Stomach (tissue), 9 donors: ENCODE data around the gene SRC. TPM values are rescaled to one million over a fixed set of nuclear protein-coding genes. Genes with fewer than 3 reads are reported as not detected.

Source experiments
- DNase-seq, 2 donors: peaks; one replicate each; pipeline versions ENCODE4 v3.0.0 to v3.0.0-alpha.2; 2013 to 2019
- H3K27ac ChIP-seq, 5 donors: fragments of 200-600 bp in 4 of 5; sonication (generic) in 4 of 5; one replicate each; pipeline ENCODE4 v1.5.1; 2013 to 2019; ENCODE audit warnings: mild to moderate bottlenecking in 1 of 5, moderate library complexity in 1 of 5
- H3K27me3 ChIP-seq, 3 donors: fragments of 200-600 bp; sonication (generic); one replicate each; pipeline ENCODE4 v1.5.1; 2017 to 2019; ENCODE audit warnings: mixed run types in 1 of 3
- H3K36me3 ChIP-seq, 4 donors: fragments of 200-600 bp; sonication (generic); 1 replicate in 3 of 4; 2 replicates in 1 of 4; pipeline ENCODE4 v1.5.1; 2016 to 2019
- H3K4me1 ChIP-seq, 4 donors: fragments of 200-600 bp; sonication (generic); one replicate each; pipeline ENCODE4 v1.5.1; 2016 to 2019
- H3K4me3 ChIP-seq, 4 donors: fragments of 200-600 bp; sonication (generic) in 3 of 4; one replicate each; pipeline ENCODE4 v1.5.1; 2016 to 2019; ENCODE audit warnings: mild to moderate bottlenecking in 1 of 4
- H3K9me3 ChIP-seq, 4 donors: fragments of 200-600 bp; sonication (generic); one replicate each; pipeline ENCODE4 v1.5.1; 2016 to 2019
- EP300 ChIP-seq: sonication (generic); formaldehyde crosslinking; IDR thresholded peaks from one replicate; pipeline ENCODE4 v1.6.1; 2017; ENCODE audit warnings: antibody characterized with exemption
- POLR2A ChIP-seq, 4 donors: fragments of 450-650 bp; IDR thresholded peaks; one replicate each; pipeline ENCODE4 v1.6.1; 2016; ENCODE audit warnings: antibody characterized with exemption in 4 of 4, control low read depth in 2 of 4, mild to moderate bottlenecking in 1 of 4, moderate library complexity in 1 of 4
- POLR2AphosphoS5 ChIP-seq, 3 donors: sonication (generic); formaldehyde crosslinking; IDR thresholded peaks; one replicate each; pipeline ENCODE4 v1.6.1; 2016; ENCODE audit warnings: antibody characterized with exemption in 3 of 3
- WGBS, 5 donors: extraction: QIAGEN DNeasy Blood & Tissue Kit in 3 of 5; methylation state at CpG; one replicate each; pipeline versions ENCODE4 v1.1.5 to v1.1.7; 2013 to 2018; 5-methylcytosine and 5-hydroxymethylcytosine counted together
- intact Hi-C: fragments of 100-400 bp; cut with DNase I; formaldehyde crosslinking; loops from one replicate; pipeline ENCODE4 v1.15.1; 2023; ENCODE audit warnings: low total_unique reads
- polyA plus RNA-seq, 3 donors: library from polyadenylated mRNA; stranded (reverse); fragments of 200-250 nt; gene quantifications; one replicate each; pipeline ENCODE4 v1.2.3, GENCODE V29; 2013
- total RNA-seq, 5 donors: library from RNA; depleted of rRNA; stranded (reverse); fragments of >200 nt; gene quantifications; one replicate each; pipeline versions ENCODE4 v1.1.0 to v1.2.3, GENCODE V29; 2014 to 2016
- TF ChIP-seq, protein P1 (sequence below), 7 experiments: fragments of 450-650 bp in 4 of 7; fragments of 200-600 bp in 3 of 7; sonication (generic) in 3 of 7; IDR thresholded peaks; one replicate each; pipeline ENCODE4 v1.5.1; 2016 to 2019; ENCODE audit warnings: antibody characterized with exemption in 7 of 7, control low read depth in 2 of 7, mild to moderate bottlenecking in 1 of 7
- donor health status: healthy with polysubstance abuse.
- donor health status: Bipolar disorder and iron deficiency.
- donor health status: healthy.

The SRC gene
- total and polyA plus RNA-seq, 8 donors = 31.6 to 471 (median 47.3) TPM

DNA sequence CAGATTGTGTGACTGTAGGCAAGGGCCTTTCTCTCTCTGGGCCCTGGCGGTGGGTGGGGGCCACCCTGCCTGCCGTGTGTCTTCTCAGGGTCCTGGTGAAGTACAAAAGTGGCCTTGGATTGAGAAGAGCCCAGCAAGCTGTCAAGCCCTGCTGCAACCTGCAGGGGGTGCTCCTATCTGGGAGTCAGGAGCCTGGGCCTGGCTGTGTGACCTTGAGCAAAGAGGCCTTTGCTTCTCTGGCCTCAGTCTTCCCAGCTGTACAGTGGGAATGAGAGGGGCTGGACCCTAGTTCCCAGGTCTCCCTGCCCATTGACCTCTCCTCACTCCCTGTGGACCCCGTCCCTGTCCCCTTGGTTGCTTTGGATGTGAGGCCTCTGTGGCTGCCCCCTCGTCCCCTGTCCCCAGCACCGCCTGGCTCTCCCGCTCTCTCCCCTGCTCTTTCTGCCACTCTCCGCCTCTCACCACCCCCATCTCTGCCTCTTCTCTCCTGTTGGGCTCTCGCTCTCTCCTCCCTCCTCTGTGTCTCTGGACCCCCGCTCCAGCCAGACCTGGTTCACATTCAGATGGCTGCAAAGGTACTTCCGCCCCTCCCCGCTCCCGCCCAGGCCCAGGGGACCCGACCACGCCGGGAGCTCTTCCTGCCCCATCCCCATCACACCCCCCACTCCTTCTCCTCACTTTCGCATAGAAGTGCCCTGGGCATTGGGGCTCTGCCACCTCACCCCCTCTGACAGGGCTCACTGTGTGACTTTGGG is 46.7 kb downstream of the SRC start:
- 80 to 95% (median 93%) methylated on average over 14 to 16 of the region's 16 CpGs for WGBS, 5 donors
- peak overlapping the region in 1 of 5 donors; percentile 34 for H3K27ac ChIP-seq
- TF ChIP-seq, protein P1, sequence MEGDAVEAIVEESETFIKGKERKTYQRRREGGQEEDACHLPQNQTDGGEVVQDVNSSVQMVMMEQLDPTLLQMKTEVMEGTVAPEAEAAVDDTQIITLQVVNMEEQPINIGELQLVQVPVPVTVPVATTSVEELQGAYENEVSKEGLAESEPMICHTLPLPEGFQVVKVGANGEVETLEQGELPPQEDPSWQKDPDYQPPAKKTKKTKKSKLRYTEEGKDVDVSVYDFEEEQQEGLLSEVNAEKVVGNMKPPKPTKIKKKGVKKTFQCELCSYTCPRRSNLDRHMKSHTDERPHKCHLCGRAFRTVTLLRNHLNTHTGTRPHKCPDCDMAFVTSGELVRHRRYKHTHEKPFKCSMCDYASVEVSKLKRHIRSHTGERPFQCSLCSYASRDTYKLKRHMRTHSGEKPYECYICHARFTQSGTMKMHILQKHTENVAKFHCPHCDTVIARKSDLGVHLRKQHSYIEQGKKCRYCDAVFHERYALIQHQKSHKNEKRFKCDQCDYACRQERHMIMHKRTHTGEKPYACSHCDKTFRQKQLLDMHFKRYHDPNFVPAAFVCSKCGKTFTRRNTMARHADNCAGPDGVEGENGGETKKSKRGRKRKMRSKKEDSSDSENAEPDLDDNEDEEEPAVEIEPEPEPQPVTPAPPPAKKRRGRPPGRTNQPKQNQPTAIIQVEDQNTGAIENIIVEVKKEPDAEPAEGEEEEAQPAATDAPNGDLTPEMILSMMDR (IDR thresholded peaks at IDR 0.05) = peak in 1 of 7 experiments; percentile 8
- no peak for TF ChIP-seq POLR2AphosphoS5 (IDR thresholded peaks at IDR 0.05)
- peaks cover 0 to 24% (median 17%) of the 10 kb centered on the region in 4 donors for H3K4me1 ChIP-seq
- no peaks in the 10 kb centered on the region for H3K9me3 ChIP-seq
- no peak overlapping the region for H3K4me3 ChIP-seq
- peaks cover 19 to 99% (median 98%) of the 10 kb centered on the region in 4 donors for H3K36me3 ChIP-seq
- peak in 1 of 2 donors; percentile 37 for DNase-seq
- no peaks in the 10 kb centered on the region for H3K27me3 ChIP-seq
- intact Hi-C loops = no loop called here

DNA sequence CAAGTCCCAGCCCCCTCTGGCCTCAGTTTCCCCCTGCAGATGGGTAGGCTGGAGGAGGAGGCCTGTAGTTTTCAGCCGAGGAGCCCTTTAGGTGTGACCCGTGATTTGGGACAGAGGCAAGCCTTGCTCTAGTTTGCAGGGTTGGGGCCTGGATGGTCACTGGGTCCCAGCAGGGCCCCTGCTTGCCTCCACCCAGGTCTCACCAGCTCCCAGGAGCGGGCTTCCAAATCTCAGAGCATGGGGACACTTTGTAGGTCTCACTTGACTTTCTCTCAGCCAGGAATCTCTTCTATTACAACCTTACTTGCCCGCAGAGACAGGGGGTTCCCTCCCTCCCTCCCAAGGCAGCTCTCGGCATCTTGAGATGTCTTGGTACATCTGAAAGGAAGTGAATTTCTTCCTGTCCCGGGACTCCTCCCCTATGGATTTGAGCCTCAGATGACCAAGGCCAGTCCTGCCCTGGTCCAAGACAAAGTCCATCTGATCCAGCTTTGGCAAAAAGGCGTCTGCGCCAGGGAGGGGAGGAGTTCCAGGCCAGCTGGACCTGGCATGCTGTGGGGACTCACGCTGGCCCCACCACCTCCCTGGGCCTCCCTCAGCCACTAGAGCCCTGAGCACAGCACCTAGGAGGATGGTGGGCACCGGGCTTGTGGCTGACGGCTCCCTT is 47.4 kb downstream of the SRC start:
- H3K4me1 ChIP-seq = peaks cover 0 to 24% (median 17%) of the 10 kb centered on the region in 4 donors
- TF ChIP-seq, protein P1 (IDR thresholded peaks at IDR 0.05) = no peak
- TF ChIP-seq EP300 (no peak), POLR2AphosphoS5 (IDR thresholded peaks at IDR 0.05) (no peak), POLR2A (IDR thresholded peaks at IDR 0.05) (no peak)
- no peaks in the 10 kb centered on the region for H3K27me3 ChIP-seq
- no peaks in the 10 kb centered on the region for H3K9me3 ChIP-seq
- peak in 1 of 2 donors; percentile 17 for DNase-seq
- peak overlapping the region in 1 of 5 donors; percentile 34 for H3K27ac ChIP-seq
- peaks cover 23 to 99% (median 98%) of the 10 kb centered on the region in 4 donors for H3K36me3 ChIP-seq
- intact Hi-C loops = no loop called here
- 71 to 87% (median 78%) methylated on average over 8 to 11 of the region's 11 CpGs for WGBS, 5 donors
- no peak overlapping the region for H3K4me3 ChIP-seq

DNA sequence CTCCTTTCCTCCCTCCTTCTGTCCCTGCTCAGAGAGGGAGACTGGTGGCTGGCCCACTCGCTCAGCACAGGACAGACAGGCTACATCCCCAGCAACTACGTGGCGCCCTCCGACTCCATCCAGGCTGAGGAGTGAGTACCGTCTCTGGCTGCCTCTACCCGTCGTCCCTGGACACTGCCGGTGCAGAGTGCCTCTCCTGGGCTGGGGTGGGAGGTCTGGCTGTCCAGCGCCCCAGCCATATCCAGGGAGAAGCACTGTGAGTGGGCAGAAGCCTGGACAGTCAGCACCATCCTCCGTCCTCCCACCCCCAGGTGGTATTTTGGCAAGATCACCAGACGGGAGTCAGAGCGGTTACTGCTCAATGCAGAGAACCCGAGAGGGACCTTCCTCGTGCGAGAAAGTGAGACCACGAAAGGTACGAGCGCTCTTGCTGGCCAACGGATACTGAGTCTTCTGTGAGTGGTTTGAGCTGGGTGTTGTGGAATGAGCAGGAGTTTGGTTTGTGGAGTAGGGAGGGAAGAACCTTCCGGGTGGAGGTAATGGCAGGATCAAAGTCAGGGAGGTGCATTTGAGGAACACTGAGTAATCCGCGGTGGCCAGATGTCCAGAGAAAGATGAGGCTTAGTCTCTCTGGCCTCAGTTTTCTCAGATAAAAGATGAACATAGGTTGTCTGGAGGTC is 48.1 kb downstream of the SRC start:
- Histone ChIP-seq H3K4me3 (no peak overlapping the region), H3K9me3 (no peaks in the 10 kb centered on the region), H3K27me3 (no peaks in the 10 kb centered on the region), H3K27ac (no peak overlapping the region), H3K4me1 (peaks cover 0 to 24% (median 17%) of the 10 kb centered on the region in 4 donors), H3K36me3 (peaks cover 23 to 99% (median 98%) of the 10 kb centered on the region in 4 donors)
- no peak for DNase-seq
- intact Hi-C loops = no loop called here
- 88 to 91% (median 90%) methylated on average over 21 to 22 of the region's 22 CpGs for WGBS, 5 donors
- TF ChIP-seq POLR2A (IDR thresholded peaks at IDR 0.05) = no peak
- no peak for TF ChIP-seq POLR2AphosphoS5 (IDR thresholded peaks at IDR 0.05)
- TF ChIP-seq, protein P1 (IDR thresholded peaks at IDR 0.05) = no peak
- no peak for TF ChIP-seq EP300
